ENCODE measurements around the gene STK11.

The STK11 gene

DNA sequence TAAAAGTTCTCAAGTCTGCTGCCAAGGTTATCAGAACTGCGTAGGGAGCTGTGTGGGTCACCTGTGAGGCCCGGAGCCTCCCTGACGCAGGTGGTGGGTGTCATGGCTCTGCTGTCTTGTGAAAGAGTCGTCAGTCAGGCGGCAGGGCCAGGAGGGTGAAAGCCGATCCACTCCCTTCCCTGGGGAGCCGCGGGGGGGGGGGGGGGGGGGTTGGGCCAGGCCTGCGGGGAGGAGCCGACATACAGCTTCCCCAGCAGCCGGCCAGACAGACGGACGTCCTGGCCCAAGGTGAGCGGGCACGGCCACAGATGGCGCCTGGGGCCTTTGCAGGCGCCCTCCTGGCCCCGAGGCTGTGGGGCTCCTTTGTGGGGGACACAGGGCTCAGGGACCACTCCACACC is 43.9 kb upstream of the STK11 start:
- no peak overlapping the region for H3K27ac ChIP-seq
- TF ChIP-seq, protein P1, sequence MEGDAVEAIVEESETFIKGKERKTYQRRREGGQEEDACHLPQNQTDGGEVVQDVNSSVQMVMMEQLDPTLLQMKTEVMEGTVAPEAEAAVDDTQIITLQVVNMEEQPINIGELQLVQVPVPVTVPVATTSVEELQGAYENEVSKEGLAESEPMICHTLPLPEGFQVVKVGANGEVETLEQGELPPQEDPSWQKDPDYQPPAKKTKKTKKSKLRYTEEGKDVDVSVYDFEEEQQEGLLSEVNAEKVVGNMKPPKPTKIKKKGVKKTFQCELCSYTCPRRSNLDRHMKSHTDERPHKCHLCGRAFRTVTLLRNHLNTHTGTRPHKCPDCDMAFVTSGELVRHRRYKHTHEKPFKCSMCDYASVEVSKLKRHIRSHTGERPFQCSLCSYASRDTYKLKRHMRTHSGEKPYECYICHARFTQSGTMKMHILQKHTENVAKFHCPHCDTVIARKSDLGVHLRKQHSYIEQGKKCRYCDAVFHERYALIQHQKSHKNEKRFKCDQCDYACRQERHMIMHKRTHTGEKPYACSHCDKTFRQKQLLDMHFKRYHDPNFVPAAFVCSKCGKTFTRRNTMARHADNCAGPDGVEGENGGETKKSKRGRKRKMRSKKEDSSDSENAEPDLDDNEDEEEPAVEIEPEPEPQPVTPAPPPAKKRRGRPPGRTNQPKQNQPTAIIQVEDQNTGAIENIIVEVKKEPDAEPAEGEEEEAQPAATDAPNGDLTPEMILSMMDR (conservative IDR thresholded peaks at IDR 0.05) = no peak

DNA sequence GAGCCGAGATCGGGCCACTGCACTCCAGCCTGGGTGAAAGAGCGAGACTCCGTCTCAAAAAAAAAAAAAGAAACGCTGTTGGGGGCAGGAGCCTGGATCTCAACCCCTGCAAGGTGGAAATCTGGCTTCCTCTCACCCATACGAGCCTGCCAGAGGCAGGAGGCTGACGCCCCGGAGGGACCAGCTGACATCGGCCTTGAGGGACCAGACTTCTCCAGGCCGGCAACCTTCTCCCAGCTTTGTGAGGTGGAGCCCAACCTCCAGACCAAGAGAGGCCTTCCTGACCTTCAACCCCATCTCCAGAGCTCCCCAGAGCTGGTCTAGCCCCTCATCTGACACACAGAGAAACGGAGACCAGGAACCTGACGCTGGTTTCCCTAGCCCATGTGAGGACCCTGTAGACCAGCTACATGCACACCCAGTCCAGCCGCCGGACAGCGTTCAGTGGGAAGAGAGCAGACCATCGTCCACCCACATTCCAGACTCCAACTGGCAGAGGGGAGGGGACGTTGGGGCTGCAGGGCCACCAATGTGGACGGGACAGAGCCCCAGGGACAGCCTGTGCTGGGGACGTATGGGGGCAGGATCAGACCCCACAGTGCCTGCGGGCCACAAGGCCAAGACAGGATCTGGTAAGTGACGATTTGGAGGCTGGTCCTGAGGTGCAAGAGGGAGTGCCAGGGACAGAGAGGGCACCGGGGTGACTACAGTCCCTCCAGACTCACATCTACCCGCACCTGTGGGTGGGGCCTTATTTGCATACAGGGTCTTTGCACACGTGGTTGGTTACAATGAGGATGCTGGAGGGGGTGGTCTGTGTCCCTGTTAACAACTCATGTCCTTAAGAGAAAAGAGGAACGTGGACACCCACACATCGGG is 42.9 kb upstream of the STK11 start:
- TF ChIP-seq, protein P1 (conservative IDR thresholded peaks at IDR 0.05) = no peak
- H3K27ac ChIP-seq = no peak overlapping the region

DNA sequence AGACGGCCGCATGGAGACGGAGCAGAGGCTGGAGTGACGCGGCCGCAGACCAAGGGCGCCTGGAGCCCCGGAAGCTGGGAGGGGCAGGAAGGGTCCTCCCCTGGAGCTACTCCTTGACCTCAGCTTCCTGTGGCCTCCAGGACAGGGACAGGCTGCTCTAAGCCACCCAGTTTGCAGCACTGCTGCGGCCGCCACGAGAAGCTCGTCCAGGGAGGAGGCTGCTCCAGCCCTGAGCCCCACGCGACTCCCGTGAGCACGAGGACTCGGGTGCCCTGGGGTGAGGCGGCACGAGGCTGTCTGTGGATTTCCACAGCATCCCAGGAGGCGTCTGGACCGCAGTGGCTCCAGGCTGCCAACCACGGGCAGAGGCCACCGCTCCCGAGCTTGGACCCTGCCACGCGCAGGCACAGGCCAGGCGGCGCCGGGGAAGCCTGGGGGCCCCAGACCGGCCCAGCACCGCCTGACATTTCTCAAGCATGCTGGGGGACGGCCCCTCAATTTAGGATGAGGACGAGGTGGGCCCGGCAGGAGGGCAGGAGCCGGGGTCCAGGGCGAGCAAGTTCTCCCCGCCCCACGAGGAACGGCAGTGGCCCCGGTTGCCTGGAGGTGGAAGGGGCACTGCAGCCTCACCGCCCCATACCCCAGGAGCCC is 42.2 kb upstream of the STK11 start:
- H3K27ac ChIP-seq = no peak overlapping the region
- TF ChIP-seq, protein P1 (conservative IDR thresholded peaks at IDR 0.05) = no peak

DNA sequence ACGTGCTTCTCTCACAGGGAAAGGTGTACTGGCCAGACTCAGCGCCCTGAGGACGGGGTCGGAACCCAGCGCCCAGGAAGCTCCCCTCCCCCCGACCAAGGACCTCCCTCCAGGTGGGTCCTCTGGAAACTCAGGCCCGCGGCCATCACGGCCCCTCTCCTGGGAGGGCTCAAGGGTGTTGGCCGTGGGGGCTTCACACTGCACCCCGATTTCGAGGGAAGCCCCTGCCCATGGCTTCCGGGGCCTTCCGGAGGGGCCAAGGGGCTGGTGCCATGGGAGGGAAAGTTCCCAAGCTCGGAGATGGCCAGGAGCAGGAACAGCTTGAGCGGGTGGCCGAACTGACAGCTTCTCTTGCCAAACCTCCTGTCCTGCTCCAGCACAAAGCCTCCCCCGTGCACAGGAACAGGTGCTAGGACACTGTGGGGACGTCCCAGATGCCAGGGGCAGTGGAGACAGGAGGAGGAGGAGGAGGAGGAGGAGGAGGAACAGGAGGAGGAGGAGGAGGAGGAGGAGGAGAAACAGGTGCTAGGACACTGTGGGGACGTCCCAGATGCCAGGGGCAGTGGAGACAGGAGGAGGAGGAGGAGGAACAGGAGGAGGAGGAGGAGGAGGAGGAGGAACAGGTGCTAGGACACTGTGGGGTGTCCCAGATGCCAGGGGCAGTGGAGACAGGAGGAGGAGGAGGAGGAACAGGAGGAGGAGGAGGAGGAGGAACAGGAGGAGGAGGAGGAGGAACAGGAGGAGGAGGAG is 41.5 kb upstream of the STK11 start:
- TF ChIP-seq, protein P1 (conservative IDR thresholded peaks at IDR 0.05) = no peak
- no peak overlapping the region for H3K27ac ChIP-seq

DNA sequence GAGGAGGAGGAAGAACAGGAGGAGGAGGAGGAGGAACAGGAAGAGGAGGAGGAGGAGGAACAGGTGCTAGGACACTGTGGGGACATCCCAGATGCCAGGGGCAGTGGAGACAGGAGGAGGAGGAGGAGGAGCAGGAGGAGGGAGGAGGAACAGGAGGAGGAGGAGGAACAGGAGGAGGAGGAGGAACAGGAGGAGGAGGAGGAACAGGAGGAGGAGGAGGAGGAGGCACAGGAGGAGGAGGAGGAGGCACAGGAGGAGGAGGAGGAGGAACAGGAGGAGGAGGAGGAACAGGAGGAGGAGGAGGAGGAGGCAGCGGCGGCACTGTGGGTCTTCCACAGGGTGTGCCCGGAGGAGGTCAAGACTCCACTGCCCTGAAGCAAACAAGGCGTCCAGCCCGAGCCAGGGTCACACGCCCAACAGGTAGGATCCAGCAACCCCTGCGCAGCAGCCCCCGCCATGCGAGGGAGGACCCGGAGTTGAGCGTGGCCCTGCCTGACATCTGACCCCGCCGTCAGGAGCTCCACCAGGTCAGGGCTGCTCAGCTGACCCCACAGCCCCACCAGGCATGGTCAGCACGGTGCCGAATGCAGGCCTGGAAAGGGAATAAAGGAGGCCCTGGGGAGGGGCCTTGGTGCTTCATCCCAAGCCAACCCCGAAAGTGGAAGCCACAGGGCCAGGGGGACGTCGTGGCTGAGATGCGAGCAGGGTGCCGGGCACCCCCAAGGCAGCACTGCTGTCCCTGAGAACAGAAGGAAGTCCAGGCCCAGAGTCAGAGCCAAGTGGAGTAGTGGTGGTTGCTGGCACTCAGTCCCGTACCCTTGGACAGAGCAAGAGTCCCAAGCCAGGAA is 40.7 kb upstream of the STK11 start:
- no peak overlapping the region for H3K27ac ChIP-seq
- TF ChIP-seq, protein P1 (conservative IDR thresholded peaks at IDR 0.05) = no peak

DNA sequence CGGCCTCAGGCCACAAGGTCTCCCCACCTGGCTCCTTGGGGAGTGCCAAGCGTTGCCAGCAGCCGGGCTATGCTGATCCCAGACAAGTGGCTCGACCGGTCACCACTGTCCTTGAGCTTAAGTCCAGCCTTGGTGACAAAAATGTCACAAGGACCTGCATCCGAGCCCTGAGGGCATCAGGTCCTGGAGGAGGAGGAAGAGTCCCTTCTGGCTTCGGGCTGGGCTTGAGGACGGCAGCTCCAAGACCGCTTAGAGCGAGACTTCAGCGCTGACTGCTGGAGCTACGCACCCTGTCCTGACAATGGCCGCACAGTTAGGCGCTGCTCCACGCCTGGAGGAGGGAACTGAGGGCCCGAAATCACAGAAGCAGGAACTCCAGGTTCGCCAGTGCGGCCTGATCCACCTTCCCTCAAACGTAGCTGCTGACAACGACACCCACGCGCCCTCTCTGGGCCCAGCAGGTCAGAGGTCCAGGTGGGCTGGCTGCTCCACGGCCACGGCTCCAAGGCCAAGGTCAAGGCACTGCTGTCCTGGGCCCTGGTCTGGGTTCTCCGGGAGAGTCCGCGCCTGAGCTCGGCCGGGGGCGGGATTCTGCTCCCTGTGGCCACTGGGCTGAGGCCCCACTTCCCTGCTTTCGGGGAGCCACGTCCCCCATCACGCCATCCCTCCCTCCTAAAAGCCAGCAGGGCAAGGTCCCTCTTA is 38.6 kb upstream of the STK11 start:
- TF ChIP-seq, protein P1 (conservative IDR thresholded peaks at IDR 0.05) = no peak
- no peak overlapping the region for H3K27ac ChIP-seq

Data from VCaP (cell line).